GM18511 (cell line): Measurements from ENCODE around the gene ELL2.
"Not testable (repeated sequence)": the region's sequence is repeated elsewhere in the genome, so short reads cannot be mapped to it uniquely, and the experiment has no call there.

Experiments used
- ATAC-seq: cut with Tn5 transposase; IDR thresholded peaks from one replicate; pipeline ENCODE4 v1.9.1; 2021; ENCODE audit warnings: mild to moderate bottlenecking, moderate library complexity; ENCODE audit not compliant: unreplicated experiment

The ELL2 gene

GRCh38 chr5:95931079-95931833 is 30.4 kb downstream of the ELL2 start:
- no peak for ATAC-seq

DNA sequence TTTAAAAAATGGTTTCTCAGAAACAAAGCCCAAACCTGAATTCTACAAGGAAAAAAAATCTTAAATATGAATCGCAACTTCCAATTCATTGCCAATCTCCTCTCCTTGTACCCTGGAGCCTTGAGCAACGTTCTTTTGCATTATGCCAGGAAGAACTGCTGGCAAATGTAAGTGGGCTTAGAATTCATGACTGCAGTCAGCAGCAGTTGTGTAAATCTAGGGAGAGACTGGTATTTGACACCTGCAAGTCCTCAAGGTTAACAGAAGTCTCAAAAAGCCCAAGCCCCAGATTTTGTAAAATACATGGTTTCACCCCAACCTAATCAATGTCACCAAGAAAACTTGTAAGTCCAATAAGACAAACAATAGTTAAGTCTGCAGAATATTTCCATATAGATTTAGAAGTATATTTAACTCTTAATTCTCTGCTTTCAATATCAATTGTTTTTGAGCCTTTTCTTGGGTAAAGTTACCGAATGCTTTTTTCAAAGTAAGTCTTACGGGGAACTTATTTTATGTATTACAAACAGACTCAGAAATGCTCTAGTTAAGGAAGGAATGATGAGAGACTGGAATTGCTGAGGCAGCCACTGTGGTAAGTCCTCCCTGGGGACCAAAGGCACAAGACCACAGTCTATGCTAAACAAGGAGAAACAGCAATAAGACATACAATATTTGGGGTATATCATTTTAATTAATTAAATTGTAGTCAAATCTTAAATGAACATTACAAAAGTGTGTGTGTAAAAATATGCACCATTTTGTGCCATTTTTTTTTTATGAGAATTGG is 31.3 kb downstream of the ELL2 start:
- ATAC-seq = no peak

- no peak for ATAC-seq
Measured at GRCh38 chr5:95928724-95929253, 32.9 kb downstream of the ELL2 start.

GRCh38 chr5:95927927-95928723 is 33.5 kb downstream of the ELL2 start:
- peak; percentile 49 for ATAC-seq

DNA sequence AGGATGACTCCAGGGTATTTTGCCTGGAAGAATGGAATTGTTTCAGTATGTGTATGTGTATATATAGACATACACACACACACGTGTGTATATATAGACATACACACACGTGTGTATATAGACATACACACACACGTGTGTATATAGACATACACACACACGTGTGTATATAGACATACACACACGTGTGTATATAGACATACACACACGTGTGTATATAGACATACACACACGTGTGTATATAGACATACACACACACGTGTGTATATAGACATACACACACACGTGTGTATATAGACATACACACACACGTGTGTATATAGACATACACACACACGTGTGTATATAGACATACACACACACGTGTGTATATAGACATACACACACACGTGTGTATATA is 34.4 kb downstream of the ELL2 start:
- not testable (repeated sequence) for ATAC-seq

DNA sequence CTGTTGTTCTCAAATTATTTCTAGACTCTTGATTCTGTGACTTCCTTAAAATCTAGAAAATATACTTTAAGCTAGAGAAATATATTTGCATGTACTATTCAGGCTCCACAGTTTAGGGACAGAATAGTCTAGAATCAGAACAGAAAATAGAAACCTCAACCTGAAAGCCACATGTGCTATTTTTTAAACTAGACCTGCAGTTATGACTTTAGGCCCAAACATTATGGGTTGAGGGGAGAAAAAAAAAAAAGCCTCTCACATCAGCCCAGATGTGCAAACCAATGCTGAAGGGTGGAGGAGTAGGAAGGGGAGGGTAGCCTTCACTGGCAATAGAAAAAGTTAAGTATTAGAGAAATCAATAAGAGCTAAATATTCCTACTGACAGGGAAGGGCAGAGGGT is 35.7 kb downstream of the ELL2 start:
- ATAC-seq = peak; percentile 45

DNA sequence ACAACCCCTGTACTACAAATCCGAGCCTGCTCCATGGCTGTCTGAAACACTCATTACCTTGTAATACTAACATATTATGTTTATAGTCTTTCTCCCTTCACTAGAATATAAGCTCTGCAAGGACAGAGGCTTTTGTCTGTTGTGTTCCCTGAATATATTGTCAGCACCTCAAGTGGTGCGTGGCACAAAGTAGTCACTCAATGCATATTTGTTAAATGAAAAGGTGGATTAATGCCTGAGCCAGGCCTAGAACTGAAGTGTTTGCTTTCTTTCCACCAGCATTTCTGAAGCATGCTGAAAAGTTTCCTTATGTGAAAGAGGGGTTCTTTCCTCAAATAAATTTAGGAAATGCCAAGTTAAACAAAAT is 36.3 kb downstream of the ELL2 start:
- no peak for ATAC-seq

DNA sequence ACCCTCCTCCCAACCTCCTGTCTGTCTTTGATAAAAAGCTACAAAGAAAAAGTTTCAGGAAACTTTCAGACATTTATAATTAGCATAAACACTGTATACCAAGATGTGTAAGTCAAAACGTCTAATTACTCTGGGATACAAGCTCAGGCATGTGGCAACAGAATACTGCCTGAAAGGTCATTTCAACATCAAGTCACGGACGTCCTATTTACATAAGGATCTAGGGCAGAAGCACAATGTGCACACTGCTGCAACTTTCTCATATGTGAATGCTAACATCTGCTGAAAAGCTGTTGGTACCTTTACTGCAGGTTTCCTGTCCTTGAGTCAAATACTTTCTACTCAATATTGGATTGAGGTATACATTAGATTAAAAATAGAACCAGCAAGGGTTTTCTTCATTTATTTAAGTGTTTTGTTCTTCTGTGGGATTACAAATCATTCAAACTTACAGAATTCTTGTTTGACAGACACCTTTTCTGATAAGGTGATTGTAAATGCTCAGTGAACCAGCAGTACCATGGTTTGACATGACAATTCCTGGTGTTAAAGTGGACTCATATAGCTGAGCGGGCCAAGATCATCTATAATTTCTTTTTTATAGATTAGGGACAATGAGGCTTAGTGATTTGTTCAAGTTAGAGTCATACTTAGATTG is 36.8 kb downstream of the ELL2 start:
- no peak for ATAC-seq

DNA sequence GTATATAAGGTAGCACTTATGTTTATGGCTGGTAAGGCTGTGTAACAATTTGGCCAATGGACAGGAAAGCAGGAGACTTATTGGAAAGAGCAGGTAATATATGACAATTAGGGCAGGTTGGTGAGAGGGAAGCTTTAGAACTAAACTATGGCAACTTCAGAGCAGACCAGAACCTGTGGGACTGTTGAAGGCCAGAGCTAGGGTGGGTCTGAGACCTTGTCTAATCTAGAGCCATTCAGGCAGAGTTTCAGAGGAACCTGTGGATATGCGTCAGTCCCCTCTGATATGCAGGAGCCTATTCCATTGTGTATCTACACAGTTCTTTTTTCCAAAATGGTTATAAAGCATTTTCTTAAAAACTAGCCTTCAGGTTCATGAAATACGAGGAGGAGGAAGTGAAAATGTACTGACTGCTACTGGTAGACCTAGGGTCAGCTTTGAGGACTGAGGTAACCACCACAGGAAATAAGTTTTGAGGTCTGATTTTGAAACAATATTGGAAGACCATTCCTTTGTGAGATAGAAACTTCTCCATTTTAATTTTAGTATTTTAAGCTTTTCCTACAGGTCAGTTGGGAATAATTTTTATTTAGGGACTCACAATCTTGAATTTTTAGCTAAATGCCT is 37.6 kb downstream of the ELL2 start:
- peak; percentile 48 for ATAC-seq

DNA sequence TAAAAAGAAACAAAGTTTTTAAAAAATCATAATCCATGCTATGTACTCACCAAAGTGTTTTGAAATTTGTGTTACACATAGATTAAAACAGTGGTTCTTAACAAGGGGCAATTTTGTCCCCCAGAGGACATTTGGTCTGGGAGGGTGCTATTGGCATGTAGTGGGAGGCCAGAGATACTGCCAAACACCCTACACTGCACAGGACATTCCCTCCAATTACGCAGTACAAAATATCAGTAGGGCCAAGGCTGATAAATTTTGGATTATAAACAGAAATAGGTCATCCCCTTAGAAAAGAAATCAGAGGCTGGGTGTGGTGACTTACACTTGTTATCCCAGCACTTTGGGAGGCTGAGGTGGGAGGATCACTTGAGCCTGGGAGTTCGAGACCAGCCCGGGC is 38.9 kb downstream of the ELL2 start:
- no peak for ATAC-seq

DNA sequence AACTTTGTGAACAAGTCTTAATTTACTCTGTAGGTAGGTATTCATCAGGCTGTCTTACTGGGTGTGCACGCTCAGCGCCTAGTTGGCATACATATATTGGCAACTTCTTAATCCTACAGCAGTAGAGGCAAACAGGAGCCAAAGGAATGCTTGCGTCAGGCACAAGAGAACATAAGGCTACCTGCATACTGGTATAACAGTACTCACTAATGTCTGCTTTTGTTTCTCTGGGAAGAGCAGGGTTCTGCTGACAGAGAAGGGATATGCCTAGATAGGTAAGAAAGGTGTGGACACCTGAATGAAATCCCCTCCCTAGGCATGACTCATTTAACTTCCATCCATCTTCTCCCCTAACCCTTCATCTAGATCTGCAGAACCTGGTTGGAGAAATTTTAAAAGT is 40.1 kb downstream of the ELL2 start:
- ATAC-seq = no peak

- no peak for ATAC-seq
Measured at GRCh38 chr5:95920822-95921221, 40.8 kb downstream of the ELL2 start.

DNA sequence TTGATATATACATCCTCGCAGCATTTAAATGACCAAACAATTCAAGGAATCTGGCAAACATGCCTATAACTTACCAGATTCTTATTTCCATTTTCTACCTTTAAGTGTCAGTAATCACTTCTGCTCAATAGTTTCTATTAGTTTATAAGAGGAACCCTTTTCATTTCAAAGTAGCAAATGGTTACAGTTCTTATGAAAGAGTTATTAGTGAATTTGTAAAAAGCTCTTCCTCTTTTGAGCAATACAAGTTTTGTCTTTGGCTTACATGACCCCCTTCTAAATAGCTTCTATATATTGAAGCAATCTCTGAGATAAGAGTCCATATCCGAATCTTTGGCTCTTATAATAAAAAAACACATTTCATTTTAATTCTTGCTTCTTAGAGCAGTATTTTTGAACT is 42.0 kb downstream of the ELL2 start:
- ATAC-seq = no peak

DNA sequence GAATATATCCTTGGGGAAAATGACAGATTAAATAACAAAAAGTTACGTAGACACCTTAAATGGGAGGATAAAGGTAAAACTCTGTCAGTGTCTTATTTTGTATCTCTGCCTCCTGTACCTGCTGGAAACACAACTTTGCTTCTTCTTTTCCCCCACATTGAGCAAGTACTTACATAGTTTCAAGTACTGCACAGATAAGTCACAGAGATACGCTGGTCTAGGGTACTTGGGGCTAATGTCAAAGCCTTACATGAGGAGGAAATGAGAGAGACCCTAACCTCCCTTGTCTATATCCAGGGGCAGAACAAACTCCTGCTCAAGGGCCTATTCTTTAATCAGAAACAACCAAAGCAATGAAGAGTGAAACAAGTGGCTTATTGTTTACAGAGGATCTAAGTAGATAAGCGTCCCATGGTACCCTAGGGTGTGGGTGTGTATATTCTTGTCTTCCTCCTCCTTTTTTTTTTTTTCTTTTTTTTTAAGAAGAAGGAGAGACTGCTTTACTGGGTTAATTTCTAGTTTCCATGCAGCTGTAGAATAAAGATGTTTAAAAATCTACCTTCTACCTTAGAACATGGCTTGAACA is 43.1 kb downstream of the ELL2 start:
- ATAC-seq = no peak

- no peak for ATAC-seq
Measured at GRCh38 chr5:95917207-95917606, 44.4 kb downstream of the ELL2 start.

DNA sequence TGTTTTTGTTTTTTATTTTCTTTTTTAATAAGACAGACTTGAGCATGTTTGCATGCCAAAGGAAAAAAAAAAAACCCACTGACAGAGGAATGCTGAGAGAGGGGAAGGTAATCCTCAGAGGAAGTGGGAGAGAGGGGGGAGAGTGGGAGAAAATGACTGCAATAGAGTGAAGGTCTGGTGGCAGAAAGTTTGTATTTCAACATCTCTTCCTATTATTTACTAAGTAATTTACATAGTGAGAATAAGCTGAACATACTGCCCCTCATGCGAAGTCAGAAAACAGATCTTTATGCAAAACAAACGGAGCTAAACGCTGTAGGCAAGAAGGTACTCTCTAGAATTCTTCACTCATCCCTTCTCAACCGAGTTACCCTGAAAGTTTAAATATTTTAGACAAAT is 45.0 kb downstream of the ELL2 start:
- ATAC-seq = no peak

DNA sequence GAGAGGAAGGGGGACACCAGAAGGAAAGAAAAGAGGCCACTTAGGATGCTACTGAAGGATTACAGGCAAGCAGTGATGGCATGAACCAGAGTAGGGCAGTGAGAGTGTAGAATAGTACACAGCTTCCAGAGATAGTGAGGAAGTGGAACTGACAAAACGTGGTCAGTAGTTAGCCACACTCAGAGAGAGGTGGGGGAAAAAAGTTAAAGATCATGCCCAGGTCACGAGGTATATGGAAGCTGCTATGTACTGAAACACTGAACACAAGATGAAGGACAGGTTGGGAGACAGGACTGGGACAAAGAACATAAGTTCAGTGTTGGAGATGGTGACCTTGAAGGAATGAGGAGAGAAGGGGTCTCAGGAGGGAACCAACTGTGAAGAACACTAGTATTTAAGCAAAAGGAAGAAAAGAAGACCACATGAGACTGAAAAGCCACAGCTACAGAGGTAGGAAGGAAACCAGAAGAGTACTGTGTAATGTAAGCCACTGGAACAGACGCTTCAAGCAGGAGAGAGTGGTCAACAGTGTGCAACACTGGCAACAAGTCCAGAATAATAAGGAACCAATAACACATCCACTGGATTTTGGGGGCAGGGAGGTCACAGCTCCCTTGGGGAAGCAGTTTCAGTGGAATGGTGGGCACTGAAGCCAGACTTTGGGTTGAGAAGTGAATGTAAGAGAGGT is 45.5 kb downstream of the ELL2 start:
- ATAC-seq = peak; percentile 92

DNA sequence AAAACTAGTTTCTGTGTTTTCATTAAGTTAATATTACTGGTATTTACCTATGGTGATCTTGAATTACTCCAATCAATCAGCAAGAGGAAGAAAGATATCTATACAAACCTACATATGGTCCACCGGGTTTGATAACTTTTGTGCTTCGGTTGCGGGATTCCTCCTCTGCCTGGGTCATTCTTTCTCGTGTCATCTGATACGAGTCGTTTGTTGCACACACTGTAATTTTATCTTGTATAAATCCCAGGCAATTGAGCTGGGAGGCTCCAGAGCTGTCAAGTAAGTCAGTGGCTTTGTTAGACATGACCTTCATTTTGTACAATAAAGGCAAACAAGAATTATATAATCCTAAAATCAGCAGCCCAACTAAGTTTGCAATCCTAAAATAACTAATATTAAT is 48.0 kb downstream of the ELL2 start:
- ATAC-seq = no peak

DNA sequence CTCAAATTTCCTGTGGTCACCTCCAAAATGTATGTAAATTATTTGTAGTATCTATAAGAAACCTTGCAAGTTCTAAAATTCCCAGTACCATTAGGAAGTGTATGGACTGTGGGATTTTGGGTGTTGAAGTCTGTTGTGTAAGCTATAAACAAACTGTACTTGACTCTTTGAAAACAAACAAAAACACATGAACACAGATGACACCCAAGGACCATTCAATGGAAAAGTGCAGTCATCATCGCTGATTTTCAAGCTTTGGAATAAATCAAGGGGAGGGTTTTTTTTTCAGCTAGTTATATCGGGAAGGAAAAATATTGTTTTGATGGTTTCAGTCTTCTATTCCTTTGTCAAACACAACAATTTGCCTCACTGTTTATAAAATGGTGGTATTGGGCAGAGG is 49.6 kb downstream of the ELL2 start:
- ATAC-seq = no peak

- ATAC-seq = no peak
Measured at GRCh38 chr5:95910521-95910920, 51.1 kb downstream of the ELL2 start.
